Measurements from ENCODE around the gene STK24. TPM values are rescaled to one million over a fixed set of nuclear protein-coding genes. Genes with fewer than 3 reads are reported as not detected.

The STK24 gene
- total and polyA plus RNA-seq, 10 of the 15 experiments (the other 5 are each of a cell fraction or from before 2014, with no cell fraction given), result 7.5 to 115 (median 52.9) TPM

DNA sequence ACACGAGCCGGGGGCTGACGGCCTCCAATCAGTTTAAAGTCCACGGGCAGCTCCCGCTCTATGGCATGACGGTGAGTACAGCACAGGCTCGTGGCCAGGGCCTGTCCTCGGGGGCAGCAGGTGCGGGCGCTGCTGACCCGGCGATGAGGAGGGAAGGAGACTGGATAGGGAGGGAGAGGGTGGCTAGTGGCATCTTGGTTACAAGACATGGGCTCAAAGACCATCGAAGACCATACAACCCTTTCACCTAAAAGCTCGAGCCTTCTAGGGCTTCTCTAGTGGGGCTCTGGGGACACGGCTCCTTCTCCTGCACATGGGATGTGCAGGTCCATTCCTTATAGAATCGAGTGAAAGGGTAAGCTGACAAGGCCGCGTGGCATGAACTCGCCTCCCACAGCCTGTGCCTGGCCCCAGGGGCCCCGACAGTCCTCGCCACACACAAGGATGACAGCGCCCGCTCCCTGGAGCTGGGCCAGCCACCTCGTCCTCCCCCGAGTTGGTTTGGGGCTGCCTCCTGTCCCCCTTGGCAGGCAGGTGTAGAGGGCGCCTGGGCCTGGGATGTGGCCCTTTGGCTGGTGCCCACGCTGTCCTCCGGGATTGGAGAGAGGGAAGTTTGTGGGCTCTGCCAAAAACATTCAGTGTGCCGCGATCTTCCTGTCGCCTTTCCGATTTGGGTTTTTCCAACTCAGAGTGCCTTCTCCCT lies 137.6 kb downstream of the STK24 start:
- 63% methylated on average over 29 of the region's 32 CpGs for WGBS (ENCODE audit: insufficient coverage, insufficient replicate concordance, low lambda C conversion rate, missing lambda C conversion rate)
- in situ Hi-C loops (cut with MboI), result no loop called here
- intact Hi-C loops (cut with micrococcal nuclease; ENCODE audit: unreplicated experiment), result no loop called here
- Histone ChIP-seq H3K27me3 (replicated peaks in 1 of 2; ENCODE audit: control insufficient read depth in 2 of 2, insufficient read depth in 2 of 2, low read length in 1 of 2) (no peaks in the 10 kb centered on the region), H3K4me2 (ENCODE audit: control insufficient read depth, insufficient read depth) (no peak overlapping the region), H3K4me1 (ENCODE audit: control insufficient read depth, insufficient read depth, low read length) (no peaks in the 10 kb centered on the region), H3K36me3 (ENCODE audit: control insufficient read depth in 2 of 2, insufficient read depth in 2 of 2, low read length in 1 of 2) (no peaks in the 10 kb centered on the region), H3K79me2 (ENCODE audit: control insufficient read depth, insufficient read depth, low read length) (no peaks in the 10 kb centered on the region), H4K20me1 (ENCODE audit: control insufficient read depth, insufficient read depth) (no peaks in the 10 kb centered on the region), H3K4me3 (no peak overlapping the region), H3K9me3 (replicated peaks; ENCODE audit: control insufficient read depth, insufficient read depth, low read length) (no peaks in the 10 kb centered on the region), H2AFZ (ENCODE audit: control insufficient read depth, low read depth, low read length) (no peak overlapping the region), H3K27ac (ENCODE audit: control insufficient read depth, insufficient read depth) (no peak overlapping the region), H3K9ac (ENCODE audit: control insufficient read depth, insufficient read depth, low read length) (no peak overlapping the region)
- no TSS peak for BruUV-seq (replicated peaks)
- no peak for FAIRE-seq
- ATAC-seq, result no peak
- ChIA-PET SMC1A (ENCODE audit: uncharacterized antibody, unreplicated experiment) (interaction anchor here (1.0 kb wide), 1 partner anchor 583 kb away, joined by 3 read pairs; no protein-coding TSS in a partner anchor), CTCF (interaction anchor here (1.5 kb wide), 1 partner anchor 234 kb away, joined by 4 read pairs; no protein-coding TSS in a partner anchor), RAD21 (ENCODE audit: unreplicated experiment) (no interaction called here), POLR2A (no interaction called here)
- no peak for DNase-seq (ENCODE audit: low read depth, low spot score)
- TF ChIP-seq, protein P1, sequence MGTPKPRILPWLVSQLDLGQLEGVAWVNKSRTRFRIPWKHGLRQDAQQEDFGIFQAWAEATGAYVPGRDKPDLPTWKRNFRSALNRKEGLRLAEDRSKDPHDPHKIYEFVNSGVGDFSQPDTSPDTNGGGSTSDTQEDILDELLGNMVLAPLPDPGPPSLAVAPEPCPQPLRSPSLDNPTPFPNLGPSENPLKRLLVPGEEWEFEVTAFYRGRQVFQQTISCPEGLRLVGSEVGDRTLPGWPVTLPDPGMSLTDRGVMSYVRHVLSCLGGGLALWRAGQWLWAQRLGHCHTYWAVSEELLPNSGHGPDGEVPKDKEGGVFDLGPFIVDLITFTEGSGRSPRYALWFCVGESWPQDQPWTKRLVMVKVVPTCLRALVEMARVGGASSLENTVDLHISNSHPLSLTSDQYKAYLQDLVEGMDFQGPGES (IDR thresholded peaks at IDR 0.05), result no peak
- TF ChIP-seq FOXK2 (IDR thresholded peaks at IDR 0.05), result no peak
- TF ChIP-seq CBX5 (IDR thresholded peaks at IDR 0.05; ENCODE audit: low read depth), result no peak
- TF ChIP-seq CREB1 (IDR thresholded peaks at IDR 0.05; ENCODE audit: low read depth), result no peak
- no peak for TF ChIP-seq MXI1 (IDR thresholded peaks at IDR 0.05; ENCODE audit: low read depth, low read length)
- no peak for TF ChIP-seq RAD21 (IDR thresholded peaks at IDR 0.05; ENCODE audit: insufficient read depth, low read depth, low read length)
- TF ChIP-seq MYC (IDR thresholded peaks at IDR 0.05; ENCODE audit: insufficient read depth, insufficient read length, insufficient replicate concordance, low read length, severe bottlenecking), result no peak
- TF ChIP-seq NFYA (IDR thresholded peaks at IDR 0.05; ENCODE audit: borderline replicate concordance, low read depth, low read length), result no peak
- TF ChIP-seq, protein P2, sequence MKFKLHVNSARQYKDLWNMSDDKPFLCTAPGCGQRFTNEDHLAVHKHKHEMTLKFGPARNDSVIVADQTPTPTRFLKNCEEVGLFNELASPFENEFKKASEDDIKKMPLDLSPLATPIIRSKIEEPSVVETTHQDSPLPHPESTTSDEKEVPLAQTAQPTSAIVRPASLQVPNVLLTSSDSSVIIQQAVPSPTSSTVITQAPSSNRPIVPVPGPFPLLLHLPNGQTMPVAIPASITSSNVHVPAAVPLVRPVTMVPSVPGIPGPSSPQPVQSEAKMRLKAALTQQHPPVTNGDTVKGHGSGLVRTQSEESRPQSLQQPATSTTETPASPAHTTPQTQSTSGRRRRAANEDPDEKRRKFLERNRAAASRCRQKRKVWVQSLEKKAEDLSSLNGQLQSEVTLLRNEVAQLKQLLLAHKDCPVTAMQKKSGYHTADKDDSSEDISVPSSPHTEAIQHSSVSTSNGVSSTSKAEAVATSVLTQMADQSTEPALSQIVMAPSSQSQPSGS (IDR thresholded peaks at IDR 0.05; ENCODE audit: low read length), result no peak
- TF ChIP-seq ETV6 (conservative IDR thresholded peaks at IDR 0.05 in 1 of 2, IDR thresholded peaks at IDR 0.05 in 1 of 2; ENCODE audit: borderline replicate concordance in 1 of 2, low read depth in 1 of 2), result no peak
- TF ChIP-seq MYB (IDR thresholded peaks at IDR 0.05; ENCODE audit: borderline replicate concordance, low read depth, low read length), result no peak
- no peak for TF ChIP-seq WRNIP1 (IDR thresholded peaks at IDR 0.05; ENCODE audit: borderline replicate concordance, low read depth, low read length)
- TF ChIP-seq NR2C1 (IDR thresholded peaks at IDR 0.05), result no peak
- no peak for TF ChIP-seq BRCA1 (IDR thresholded peaks at IDR 0.05; ENCODE audit: low read depth, low read length)
- TF ChIP-seq, protein P3, sequence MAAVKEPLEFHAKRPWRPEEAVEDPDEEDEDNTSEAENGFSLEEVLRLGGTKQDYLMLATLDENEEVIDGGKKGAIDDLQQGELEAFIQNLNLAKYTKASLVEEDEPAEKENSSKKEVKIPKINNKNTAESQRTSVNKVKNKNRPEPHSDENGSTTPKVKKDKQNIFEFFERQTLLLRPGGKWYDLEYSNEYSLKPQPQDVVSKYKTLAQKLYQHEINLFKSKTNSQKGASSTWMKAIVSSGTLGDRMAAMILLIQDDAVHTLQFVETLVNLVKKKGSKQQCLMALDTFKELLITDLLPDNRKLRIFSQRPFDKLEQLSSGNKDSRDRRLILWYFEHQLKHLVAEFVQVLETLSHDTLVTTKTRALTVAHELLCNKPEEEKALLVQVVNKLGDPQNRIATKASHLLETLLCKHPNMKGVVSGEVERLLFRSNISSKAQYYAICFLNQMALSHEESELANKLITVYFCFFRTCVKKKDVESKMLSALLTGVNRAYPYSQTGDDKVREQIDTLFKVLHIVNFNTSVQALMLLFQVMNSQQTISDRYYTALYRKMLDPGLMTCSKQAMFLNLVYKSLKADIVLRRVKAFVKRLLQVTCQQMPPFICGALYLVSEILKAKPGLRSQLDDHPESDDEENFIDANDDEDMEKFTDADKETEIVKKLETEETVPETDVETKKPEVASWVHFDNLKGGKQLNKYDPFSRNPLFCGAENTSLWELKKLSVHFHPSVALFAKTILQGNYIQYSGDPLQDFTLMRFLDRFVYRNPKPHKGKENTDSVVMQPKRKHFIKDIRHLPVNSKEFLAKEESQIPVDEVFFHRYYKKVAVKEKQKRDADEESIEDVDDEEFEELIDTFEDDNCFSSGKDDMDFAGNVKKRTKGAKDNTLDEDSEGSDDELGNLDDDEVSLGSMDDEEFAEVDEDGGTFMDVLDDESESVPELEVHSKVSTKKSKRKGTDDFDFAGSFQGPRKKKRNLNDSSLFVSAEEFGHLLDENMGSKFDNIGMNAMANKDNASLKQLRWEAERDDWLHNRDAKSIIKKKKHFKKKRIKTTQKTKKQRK (IDR thresholded peaks at IDR 0.05; ENCODE audit: low read depth, low read length), result no peak
- no peak for TF ChIP-seq SUPT20H (IDR thresholded peaks at IDR 0.05; ENCODE audit: borderline replicate concordance, control insufficient read depth, low read depth, low read length)
